ENCODE data around the gene RRP1B.
"Not testable (repeated sequence)": the region's sequence is repeated elsewhere in the genome, so short reads cannot be mapped to it uniquely, and the experiment has no call there.

The RRP1B gene

GRCh38 chr21:43640400-43640799 lies 19.0 kb upstream of the RRP1B start:
- no peak for DNase-seq

GRCh38 chr21:43643193-43643592 lies 16.2 kb upstream of the RRP1B start:
- no peak for DNase-seq

DNA sequence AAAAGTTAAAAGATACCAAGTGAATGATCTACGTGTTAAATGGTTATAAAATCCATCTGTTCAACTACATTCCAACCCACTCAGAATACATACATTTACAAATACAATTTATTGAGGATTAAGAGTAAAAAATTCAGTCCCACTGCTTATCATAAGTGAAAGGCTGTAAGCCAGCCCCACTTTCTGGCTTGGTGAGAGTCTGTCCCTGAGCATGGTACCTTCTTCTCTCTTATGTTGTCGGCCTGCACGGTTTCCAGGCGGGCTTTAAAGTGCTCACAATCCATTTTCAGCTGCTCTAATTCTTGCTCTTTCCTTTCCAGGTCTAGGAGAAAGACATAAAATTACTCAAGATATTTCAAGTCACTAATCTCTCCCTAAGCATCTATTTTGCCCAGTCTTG lies 15.3 kb upstream of the RRP1B start:
- no peak for DNase-seq

DNA sequence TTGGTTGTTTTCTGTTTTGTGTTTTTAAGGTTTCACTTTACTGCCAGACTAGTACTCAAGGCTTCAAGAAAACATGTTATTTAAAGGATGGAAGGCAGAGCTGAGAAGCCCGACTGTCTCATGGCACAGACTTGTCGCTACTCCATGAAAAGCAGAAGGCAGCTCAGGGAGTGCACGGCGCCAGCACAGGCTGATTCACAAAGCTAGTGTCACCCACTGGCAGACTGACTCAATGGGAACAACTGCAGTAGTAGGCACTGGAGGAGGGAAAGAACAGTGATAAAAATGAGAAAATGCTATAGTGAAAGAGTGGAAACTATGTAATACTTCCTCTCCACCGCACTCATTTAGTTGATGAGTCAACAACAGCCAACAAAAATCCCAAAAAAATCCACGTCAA lies 14.8 kb upstream of the RRP1B start:
- DNase-seq: no peak

DNA sequence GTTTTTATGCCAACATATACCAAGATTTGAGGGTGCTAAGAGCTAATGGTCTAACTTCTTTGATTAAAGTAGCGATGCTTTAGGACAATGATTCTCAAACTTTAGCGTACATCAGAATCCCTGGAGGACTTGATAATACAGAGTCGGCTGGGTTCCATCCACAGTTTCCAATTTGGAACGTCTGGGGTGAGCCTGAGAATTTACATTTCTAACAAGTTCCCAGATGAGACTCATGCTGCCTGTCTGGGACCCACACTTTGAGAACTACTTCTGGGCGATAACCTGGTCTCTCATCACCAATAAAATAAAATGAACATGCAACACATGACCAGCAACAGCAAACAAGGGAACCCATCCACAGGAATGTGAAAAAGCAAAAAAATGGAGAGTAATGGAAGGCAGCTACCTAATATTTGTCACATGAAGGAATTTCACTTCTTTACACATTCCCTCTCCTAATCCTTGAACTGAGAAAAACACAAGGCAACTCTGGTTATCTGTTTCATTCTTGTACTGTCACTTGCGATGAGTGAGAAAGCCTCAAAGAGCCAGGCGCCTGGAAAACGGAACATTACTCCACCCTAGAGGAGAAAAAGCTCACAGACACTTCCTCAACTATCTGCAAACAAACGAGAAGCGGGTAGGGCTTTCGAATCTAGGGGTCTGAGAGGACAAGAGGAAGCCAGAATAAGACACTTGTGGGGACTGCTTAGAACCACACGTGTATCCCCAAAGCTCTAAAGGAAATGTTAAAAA lies 14.0 kb upstream of the RRP1B start:
- DNase-seq: no peak

DNA sequence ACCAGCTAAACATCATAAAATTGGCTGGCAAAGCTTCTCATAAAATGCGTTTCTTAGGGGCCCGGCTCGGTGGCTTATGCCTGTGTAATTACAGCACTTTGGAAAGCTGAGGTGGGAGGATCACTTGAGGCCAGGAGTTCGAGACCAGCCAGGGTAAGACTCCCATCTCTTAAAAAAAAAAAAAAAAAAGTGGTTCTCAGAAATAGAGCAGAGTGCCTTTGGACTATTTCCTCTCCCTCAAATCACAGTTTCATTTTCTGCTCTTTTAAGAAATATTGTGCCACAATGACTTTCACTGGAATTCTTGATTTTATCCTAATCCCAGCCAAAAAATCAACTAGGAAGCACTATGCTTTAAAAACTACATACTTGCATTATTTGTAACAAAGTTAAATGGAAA lies 13.4 kb upstream of the RRP1B start:
- no peak for DNase-seq

GRCh38 chr21:43646550-43647260 lies 12.7 kb upstream of the RRP1B start:
- DNase-seq: peak; percentile 76

GRCh38 chr21:43648171-43648570 lies 11.2 kb upstream of the RRP1B start:
- no peak for DNase-seq

DNA sequence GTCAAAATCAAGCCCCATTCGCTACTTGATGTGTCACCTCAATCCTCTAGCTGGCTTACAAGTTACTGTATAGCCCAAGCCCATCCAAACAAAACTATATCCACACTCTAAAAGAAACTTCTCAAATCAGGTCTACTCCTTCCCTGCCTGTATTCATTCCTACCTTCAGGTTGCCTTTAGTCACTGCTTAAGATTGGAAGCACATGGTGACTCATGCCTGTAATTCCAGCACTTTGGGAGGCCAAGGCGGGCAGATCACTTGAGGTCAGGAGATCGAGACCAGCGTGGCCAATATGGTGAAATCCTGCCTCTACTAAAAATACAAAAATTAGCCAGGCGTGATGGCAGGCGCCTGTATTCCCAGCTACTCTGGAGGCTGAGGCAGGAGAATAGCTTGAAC lies 7.4 kb upstream of the RRP1B start:
- not testable (repeated sequence) for DNase-seq

DNA sequence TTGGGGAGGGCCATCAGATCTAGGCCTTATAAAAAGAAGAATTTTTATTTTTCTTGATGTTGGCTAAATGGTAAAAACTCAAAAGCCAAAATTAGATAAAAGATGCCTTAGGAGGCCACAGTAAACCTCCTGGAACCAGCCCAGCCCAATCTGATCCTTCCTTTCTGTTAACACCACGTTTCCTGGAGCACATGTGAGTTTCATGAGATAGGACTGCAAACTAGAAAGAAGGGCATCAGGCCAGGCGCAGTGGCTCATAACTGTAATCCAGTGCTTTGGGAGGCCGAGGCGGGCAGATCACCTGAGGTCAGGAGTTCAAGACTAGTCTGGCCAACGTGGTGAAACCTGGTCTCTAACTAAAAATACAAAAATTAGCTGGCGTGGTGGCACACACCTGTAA lies 6.7 kb upstream of the RRP1B start:
- no peak for DNase-seq

- DNase-seq: no peak
Measured at GRCh38 chr21:43653626-43654025, 5.7 kb upstream of the RRP1B start.

DNA sequence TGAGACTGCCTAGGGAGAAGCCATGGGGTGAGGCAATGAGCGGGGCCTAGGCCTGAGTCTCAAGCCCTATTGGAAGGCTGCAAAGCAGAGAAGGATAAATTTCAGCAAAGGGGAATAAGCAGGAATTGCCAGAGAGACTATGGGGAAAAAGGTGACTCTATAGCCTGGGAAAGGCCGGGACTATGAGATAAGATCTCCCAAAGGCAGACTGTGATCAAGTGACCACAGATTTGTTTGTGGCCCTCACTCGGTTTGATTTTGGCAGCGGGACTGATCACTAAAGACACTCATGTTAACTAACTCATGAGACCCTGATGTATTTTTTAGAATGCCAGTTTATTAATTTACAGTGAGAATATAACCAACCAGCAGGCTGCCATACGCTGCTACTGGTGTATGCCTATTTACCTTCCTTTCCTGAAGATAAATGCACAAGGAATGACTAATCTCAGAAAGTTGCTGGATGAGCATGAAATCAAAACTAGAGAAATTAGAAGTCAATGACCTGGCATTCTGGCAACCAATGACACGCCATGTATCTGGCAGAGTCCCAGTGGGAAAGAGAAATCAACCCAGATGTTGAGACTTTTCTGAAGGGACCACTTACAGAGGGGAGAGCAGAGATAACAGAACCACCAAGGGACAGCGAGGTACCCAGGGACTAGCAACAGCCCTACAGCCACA lies 4.4 kb upstream of the RRP1B start:
- no peak for DNase-seq

DNA sequence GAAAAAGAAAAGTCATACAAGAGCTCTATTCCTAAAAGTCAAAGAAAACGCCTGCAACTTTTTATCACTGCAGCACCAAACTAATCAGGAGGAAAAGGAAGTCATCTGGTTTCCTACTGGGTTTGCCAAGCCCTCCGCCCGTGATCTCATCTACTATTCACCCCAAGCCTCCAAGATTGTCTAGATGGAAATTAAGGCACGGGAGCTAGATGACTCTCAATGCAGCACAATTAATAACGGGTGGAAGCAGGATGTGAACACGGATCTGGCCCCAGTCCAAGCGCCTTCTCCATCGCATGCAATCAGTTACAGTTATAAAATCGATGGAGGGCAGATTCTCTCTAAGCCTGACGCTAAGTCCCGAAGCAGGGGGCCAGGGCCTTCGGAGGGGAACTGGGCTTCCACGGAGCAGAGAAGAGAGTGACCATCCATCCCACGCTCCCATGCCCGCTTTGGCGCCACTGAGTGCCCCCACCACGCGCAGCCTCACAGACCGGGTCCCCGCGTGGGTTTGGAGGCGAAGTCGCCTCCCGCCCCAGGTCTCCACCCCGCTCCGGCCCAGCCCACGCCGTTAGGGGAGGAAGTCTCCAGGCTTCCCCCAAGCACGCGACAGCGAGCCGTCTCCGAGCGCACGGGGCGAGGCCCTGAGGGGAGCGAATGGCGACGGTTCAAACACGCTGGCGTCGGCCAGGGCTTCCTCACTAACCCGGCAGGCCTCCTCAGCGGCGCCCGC lies 1.8 kb upstream of the RRP1B start:
- no peak for DNase-seq

DNA sequence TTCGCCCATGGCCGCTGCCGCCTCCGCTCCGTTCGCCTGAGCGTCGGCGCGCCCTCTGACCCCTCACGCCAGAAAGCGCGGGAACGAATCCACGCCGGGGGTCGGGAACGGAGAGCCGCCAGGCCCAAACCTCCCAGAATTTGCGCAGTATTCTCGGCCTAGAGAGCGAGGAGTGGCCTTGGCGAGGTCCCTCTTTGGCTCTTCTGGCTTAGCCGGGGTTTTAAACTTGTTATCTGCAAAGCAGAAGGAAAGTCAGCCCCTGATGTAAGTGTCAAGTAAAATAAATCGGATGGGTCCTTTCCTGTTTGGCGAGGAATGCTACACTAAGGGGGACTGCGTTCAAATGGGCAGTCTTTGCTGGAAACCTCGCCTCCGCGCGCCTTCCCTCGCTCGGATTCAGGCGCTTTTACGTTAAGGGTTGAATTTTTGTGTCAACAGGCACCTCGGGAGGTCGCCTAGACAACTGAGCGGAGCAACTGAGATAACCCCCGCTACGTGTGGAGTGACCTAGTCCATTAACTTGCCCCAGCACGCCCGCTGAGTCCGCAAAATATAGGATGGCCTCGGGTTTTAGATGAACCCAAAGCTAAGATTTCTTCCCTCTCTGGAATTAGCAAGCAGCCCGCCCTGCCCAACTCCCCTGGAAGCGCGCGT lies 1.1 kb upstream of the RRP1B start:
- no peak for DNase-seq

DNA sequence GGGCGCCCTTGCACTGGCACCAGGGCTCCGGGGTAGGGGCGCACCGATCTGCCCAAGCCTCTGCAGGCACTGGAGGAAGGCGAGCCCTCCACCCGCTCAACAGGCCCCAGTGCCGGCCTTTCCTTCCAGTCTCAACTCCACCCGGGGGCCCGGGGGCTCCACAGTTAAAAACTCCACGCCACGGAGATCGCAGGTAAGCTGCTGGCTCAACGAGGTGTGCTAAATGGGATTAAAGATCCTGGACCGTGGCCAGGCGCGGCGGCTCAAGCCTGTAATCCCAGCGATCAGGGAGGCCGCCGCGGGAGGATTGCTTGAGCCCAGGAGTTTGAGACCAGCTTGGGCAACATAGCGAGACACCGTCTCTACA lies 608 bp upstream of the RRP1B start:
- DNase-seq: no peak

- DNase-seq: no peak
Measured at GRCh38 chr21:43662286-43662685, 2.9 kb downstream of the RRP1B start.

- DNase-seq: no peak
Measured at GRCh38 chr21:43663033-43663432, 3.7 kb downstream of the RRP1B start.

DNA sequence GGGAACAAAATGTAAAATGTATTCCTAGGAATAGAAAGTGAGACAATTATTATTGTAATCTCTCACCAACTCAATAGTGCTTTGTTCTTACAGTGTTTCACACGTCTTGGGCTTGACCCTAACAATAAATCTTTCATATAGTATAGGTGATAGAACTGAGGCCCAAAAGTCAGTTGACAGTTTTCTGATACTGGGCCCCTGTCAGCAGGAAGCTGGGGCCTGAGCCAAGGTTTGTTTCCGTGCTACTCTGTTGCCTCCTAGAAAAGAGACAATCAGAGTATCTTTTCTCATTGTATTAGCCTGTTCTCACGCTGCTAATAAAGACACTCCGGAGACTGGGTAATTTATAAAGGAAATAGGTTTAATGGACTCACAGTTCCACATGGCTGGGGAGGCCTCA lies 5.0 kb downstream of the RRP1B start:
- no peak for DNase-seq

DNA sequence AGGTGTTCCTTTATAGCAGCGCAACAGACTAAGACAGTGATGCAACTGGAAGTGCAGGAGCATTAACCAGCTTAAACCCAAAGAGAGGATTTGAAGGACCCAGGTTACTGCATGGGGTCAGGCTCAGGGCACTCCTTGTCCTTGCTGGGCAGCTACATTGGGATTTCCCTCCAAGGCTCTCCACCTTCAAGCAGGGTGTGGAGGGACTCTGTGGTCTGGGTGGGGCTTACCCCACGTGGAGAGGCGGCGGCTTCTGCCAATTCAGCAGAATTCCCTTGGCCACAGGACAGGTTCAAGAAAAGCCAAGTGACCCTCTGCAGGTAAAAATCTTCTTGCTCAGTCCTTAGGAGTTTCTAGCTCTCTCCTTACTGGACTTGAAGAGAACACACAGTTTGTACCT lies 6.5 kb downstream of the RRP1B start:
- DNase-seq: no peak

- DNase-seq: no peak
Measured at GRCh38 chr21:43667191-43667904, 8.0 kb downstream of the RRP1B start.

GRCh38 chr21:43669828-43670605 lies 10.7 kb downstream of the RRP1B start:
- no peak for DNase-seq
